ENCODE results near the gene RTN4IP1. TPM values are rescaled to one million over a fixed set of nuclear protein-coding genes. Genes with fewer than 3 reads are reported as not detected.

The RTN4IP1 gene
- total and polyA plus RNA-seq, 8 donors = 1.5 to 3.7 (median 2.1) TPM

- DNase-seq (no peak), FAIRE-seq (no peak), ATAC-seq (no peak)
- WGBS, 2 donors = 95 to 97% methylated on average over 8 of the region's 8 CpGs
- H3K27ac ChIP-seq = no peak overlapping the region
- no peaks in the 10 kb centered on the region for H3K9me3 ChIP-seq
- H3K27me3 ChIP-seq = no peaks in the 10 kb centered on the region
- H3K4me1 ChIP-seq = no peaks in the 10 kb centered on the region
- intact Hi-C loops (cut with DNase I) = no loop called here
- TF ChIP-seq, protein P1, sequence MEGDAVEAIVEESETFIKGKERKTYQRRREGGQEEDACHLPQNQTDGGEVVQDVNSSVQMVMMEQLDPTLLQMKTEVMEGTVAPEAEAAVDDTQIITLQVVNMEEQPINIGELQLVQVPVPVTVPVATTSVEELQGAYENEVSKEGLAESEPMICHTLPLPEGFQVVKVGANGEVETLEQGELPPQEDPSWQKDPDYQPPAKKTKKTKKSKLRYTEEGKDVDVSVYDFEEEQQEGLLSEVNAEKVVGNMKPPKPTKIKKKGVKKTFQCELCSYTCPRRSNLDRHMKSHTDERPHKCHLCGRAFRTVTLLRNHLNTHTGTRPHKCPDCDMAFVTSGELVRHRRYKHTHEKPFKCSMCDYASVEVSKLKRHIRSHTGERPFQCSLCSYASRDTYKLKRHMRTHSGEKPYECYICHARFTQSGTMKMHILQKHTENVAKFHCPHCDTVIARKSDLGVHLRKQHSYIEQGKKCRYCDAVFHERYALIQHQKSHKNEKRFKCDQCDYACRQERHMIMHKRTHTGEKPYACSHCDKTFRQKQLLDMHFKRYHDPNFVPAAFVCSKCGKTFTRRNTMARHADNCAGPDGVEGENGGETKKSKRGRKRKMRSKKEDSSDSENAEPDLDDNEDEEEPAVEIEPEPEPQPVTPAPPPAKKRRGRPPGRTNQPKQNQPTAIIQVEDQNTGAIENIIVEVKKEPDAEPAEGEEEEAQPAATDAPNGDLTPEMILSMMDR (IDR thresholded peaks at IDR 0.05) = no peak
- no peak overlapping the region for H3K4me3 ChIP-seq
- no peaks in the 10 kb centered on the region for H3K36me3 ChIP-seq
These were observed 6.9 kb downstream of the RTN4IP1 start for GRCh38 chr6:106622412-106622811.

DNA sequence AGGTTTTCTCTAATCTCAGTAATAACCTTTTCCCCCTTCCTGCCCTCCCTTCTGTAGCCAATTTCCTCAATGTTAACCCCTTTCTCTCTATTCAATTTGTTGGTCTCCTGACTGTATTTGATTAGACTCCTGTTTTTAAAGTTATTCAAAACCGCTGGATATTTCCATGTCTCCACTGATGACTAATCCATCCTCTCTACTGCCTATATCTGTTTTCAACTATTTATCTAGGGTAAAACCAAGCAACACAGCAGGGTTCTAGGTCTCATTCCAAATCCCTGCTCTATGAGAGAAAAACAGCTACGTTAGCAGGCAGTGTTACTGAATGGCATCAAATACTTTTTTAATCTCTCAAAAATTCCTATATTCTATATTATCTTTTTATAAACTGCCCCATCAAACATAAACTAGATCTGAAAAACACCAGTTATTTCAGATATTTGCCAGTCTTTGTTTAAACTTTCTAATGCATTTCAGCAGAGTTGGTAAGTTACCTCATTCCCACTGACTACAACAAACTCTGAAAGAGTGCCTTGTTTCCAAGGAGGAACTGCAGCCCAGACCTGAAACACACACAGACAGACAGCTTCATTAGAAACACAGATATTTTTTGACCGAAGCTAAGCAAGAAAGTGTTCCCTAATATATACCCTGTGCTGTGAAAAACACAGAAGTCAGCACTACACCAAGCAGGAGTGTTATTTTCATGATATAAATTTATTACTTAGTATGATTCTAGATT lies 8.2 kb downstream of the RTN4IP1 start:
- no peak overlapping the region for H3K27ac ChIP-seq
- ATAC-seq (no peak), DNase-seq (no peak), FAIRE-seq (no peak)
- TF ChIP-seq, protein P1 (IDR thresholded peaks at IDR 0.05) = no peak
- no peaks in the 10 kb centered on the region for H3K36me3 ChIP-seq
- H3K4me1 ChIP-seq = no peaks in the 10 kb centered on the region
- no peaks in the 10 kb centered on the region for H3K27me3 ChIP-seq
- intact Hi-C loops (cut with DNase I) = no loop called here
- H3K9me3 ChIP-seq = no peaks in the 10 kb centered on the region
- no peak overlapping the region for H3K4me3 ChIP-seq
- WGBS, 2 donors = 67 to 76% methylated on average over 3 of the region's 3 CpGs

DNA sequence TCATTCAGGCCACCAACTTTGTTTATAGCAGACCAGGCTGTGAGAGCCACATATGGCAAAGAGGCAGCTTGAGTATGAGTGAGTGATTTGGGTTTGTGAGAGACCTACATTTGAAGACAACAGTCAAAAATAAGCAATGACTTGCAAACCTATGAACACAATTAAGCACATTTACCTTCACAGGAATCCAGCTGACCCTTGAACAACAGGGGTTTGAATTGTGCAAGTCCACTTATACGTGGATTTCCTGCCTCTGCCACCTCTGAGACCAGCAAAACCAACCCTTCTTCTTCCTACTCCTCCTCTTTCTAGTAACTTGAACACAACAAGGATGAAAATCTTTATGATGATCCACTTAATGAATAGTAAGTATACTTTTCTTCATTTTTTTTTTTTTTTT lies 10.1 kb downstream of the RTN4IP1 start:
- Histone ChIP-seq H3K27me3 (no peaks in the 10 kb centered on the region), H3K4me3 (no peak overlapping the region), H3K36me3 (no peaks in the 10 kb centered on the region), H3K27ac (no peak overlapping the region), H3K9me3 (no peaks in the 10 kb centered on the region), H3K4me1 (no peaks in the 10 kb centered on the region)
- no peak for ATAC-seq
- intact Hi-C loops (cut with DNase I) = no loop called here
- no peak for FAIRE-seq
- TF ChIP-seq, protein P1 (IDR thresholded peaks at IDR 0.05) = no peak
- no peak for DNase-seq
- 80 to 90% methylated on average over 1 of the region's 1 CpG for WGBS, 2 donors

DNA sequence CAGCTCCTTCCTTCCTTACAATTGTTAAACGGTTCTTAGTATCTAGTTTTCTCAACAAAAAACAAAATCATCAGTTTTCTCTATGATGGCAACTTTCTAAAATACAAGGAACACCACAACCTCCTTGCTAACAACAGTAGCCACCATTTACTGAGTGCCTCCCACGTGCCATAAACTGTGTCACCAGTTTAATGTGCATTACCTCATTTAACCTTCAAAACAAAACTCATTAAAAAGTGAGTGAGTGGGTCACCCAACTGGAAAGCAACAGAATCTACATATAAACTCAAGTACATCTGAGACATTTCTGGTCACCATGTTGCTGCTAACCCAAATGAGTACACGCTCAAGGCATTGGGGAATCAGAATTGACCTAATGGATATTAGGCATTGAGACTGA lies 11.0 kb downstream of the RTN4IP1 start:
- H3K36me3 ChIP-seq = no peaks in the 10 kb centered on the region
- FAIRE-seq (no peak), DNase-seq (no peak), ATAC-seq (no peak)
- H3K4me1 ChIP-seq = no peaks in the 10 kb centered on the region
- WGBS, 2 donors = 54 to 67% methylated on average over 3 of the region's 3 CpGs
- no peak overlapping the region for H3K4me3 ChIP-seq
- no peaks in the 10 kb centered on the region for H3K9me3 ChIP-seq
- intact Hi-C loops (cut with DNase I) = no loop called here
- no peak overlapping the region for H3K27ac ChIP-seq
- TF ChIP-seq, protein P1 (IDR thresholded peaks at IDR 0.05) = no peak
- no peaks in the 10 kb centered on the region for H3K27me3 ChIP-seq

GRCh38 chr6:106617857-106618256 lies 11.4 kb downstream of the RTN4IP1 start:
- no peak for ATAC-seq
- 92 to 95% methylated on average over 1 of the region's 1 CpG for WGBS, 2 donors

More at GRCh38 chr6:106617857-106618256, 11.4 kb downstream of the RTN4IP1 start:
- DNase-seq (no peak), FAIRE-seq (no peak)
- no peak overlapping the region for H3K27ac ChIP-seq
- no peaks in the 10 kb centered on the region for H3K36me3 ChIP-seq
- no peak overlapping the region for H3K4me3 ChIP-seq
- TF ChIP-seq, protein P1 (IDR thresholded peaks at IDR 0.05) = no peak
- intact Hi-C loops (cut with DNase I) = no loop called here
- no peaks in the 10 kb centered on the region for H3K4me1 ChIP-seq
- H3K9me3 ChIP-seq = no peaks in the 10 kb centered on the region
- H3K27me3 ChIP-seq = no peaks in the 10 kb centered on the region

All from pancreas (tissue), 10 donors.